Left lung (tissue), 10 donors: ENCODE measurements around the gene STARD3NL. TPM values are rescaled to one million over a fixed set of nuclear protein-coding genes. Genes with fewer than 3 reads are reported as not detected.

Experiments
- ATAC-seq: fragments of 200-7000 bp; cut with Tn5 transposase; one replicate; pipeline ENCODE4 v1.9.1; 2020; ENCODE audit warnings: moderate library complexity
- DNase-seq, 4 donors: peaks; one replicate each; pipeline ENCODE4 v3.0.0-alpha.2; 2013 to 2020
- H3K27ac ChIP-seq, 2 donors: fragments of 200-600 bp; sonication (generic) in 1 of 2; one replicate each; pipeline versions ENCODE4 v1.5.0 to v1.8.0; 2020 to 2021
- H3K27me3 ChIP-seq, 2 donors: fragments of 200-600 bp; sonication (generic) in 1 of 2; one replicate each; pipeline versions ENCODE4 v1.5.0 to v1.8.0; 2020 to 2021
- H3K36me3 ChIP-seq, 2 donors: fragments of 200-600 bp; sonication (generic) in 1 of 2; one replicate each; pipeline versions ENCODE4 v1.5.0 to v1.8.0; 2020 to 2021
- H3K4me1 ChIP-seq, 2 donors: fragments of 200-600 bp; one replicate each; pipeline ENCODE4 v1.8.0; 2021
- H3K4me3 ChIP-seq, 2 donors: fragments of 200-600 bp; sonication (generic) in 1 of 2; one replicate each; pipeline versions ENCODE4 v1.5.0 to v1.8.0; 2020 to 2021; ENCODE audit warnings: mild to moderate bottlenecking in 1 of 2
- H3K9me3 ChIP-seq, 2 donors: fragments of 200-600 bp; sonication (generic) in 1 of 2; one replicate each; pipeline versions ENCODE4 v1.5.0 to v1.8.0; 2020 to 2021
- CTCF ChIP-seq, 2 donors: fragments of 200-600 bp; sonication (generic) in 1 of 2; IDR thresholded peaks; one replicate each; pipeline versions ENCODE4 v1.5.0 to v1.8.0; 2021; ENCODE audit warnings: antibody characterized with exemption in 2 of 2
- intact Hi-C, 2 donors: fragments of 100-400 bp; cut with DNase I; formaldehyde crosslinking; loops; one replicate each; pipeline versions ENCODE4 v1.11.2 to v1.14.2; 2022
- polyA plus RNA-seq, 6 donors: library from polyadenylated mRNA; unstranded; fragments of 120-200 nt; gene quantifications; one replicate each; pipeline ENCODE4 v1.2.1, GENCODE V29; 2013; ENCODE audit not compliant: insufficient read length in 6 of 6
- total RNA-seq, 2 donors: library from RNA; stranded (reverse); fragmentation: NEBNext Ultra II Directional; extraction: Animal tissue kit (Norgen Biotek cat#: 25700); gene quantifications; one replicate each; pipeline ENCODE4 v1.2.1, GENCODE V29; 2021
- donor health status: DM: no; HTN: yes; CAD: no.
- donor health status: DM: no; HTN: no; CAD: no.

The STARD3NL gene
- total and polyA plus RNA-seq, 8 donors = 52.6 to 63.9 (median 56.3) TPM

- intact Hi-C loops = no loop called here
- H3K27ac ChIP-seq = no peak overlapping the region
- no peak for DNase-seq
- ATAC-seq = no peak
- peaks cover 0 to 4% of the 10 kb centered on the region in 2 donors for H3K9me3 ChIP-seq
- peaks cover 0 to 14% of the 10 kb centered on the region in 2 donors for H3K4me1 ChIP-seq
- H3K27me3 ChIP-seq = no peaks in the 10 kb centered on the region
- no peak for TF ChIP-seq CTCF (IDR thresholded peaks at IDR 0.05)
- H3K36me3 ChIP-seq = no peaks in the 10 kb centered on the region
- no peak overlapping the region for H3K4me3 ChIP-seq
Observed at GRCh38 chr7:38187794-38188440, 9.9 kb downstream of the STARD3NL start.

- Histone ChIP-seq H3K9me3 (peaks cover 0 to 4% of the 10 kb centered on the region in 2 donors), H3K4me1 (peaks cover 0 to 14% of the 10 kb centered on the region in 2 donors), H3K27ac (no peak overlapping the region), H3K4me3 (no peak overlapping the region), H3K36me3 (no peaks in the 10 kb centered on the region), H3K27me3 (no peaks in the 10 kb centered on the region)
- intact Hi-C loops = no loop called here
- no peak for DNase-seq
- no peak for TF ChIP-seq CTCF (IDR thresholded peaks at IDR 0.05)
- ATAC-seq = no peak
Observed at GRCh38 chr7:38189231-38189938, 11.3 kb downstream of the STARD3NL start.

- H3K27ac ChIP-seq = no peak overlapping the region
- H3K27me3 ChIP-seq = no peaks in the 10 kb centered on the region
- H3K4me3 ChIP-seq = no peak overlapping the region
- ATAC-seq = no peak
- peaks cover 0 to 14% of the 10 kb centered on the region in 2 donors for H3K4me1 ChIP-seq
- DNase-seq = no peak
- intact Hi-C loops = no loop called here
- no peaks in the 10 kb centered on the region for H3K36me3 ChIP-seq
- peaks cover 0 to 4% of the 10 kb centered on the region in 2 donors for H3K9me3 ChIP-seq
- no peak for TF ChIP-seq CTCF (IDR thresholded peaks at IDR 0.05)
Observed at GRCh38 chr7:38190011-38190410, 12.0 kb downstream of the STARD3NL start.

GRCh38 chr7:38191791-38192190 lies 13.7 kb downstream of the STARD3NL start:
- DNase-seq (no peak), ATAC-seq (no peak)
- Histone ChIP-seq H3K27ac (no peak overlapping the region), H3K27me3 (no peaks in the 10 kb centered on the region), H3K9me3 (peaks cover 0 to 4% of the 10 kb centered on the region in 2 donors), H3K36me3 (no peaks in the 10 kb centered on the region), H3K4me3 (no peak overlapping the region), H3K4me1 (peaks cover 3 to 20% of the 10 kb centered on the region in 2 donors)
- intact Hi-C loops = no loop called here
- TF ChIP-seq CTCF (IDR thresholded peaks at IDR 0.05) = no peak

- ATAC-seq (peak; percentile 83), DNase-seq (no peak)
- Histone ChIP-seq H3K27me3 (no peaks in the 10 kb centered on the region), H3K4me1 (peaks cover 9 to 23% of the 10 kb centered on the region in 2 donors), H3K36me3 (no peaks in the 10 kb centered on the region), H3K9me3 (peaks cover 0 to 4% of the 10 kb centered on the region in 2 donors), H3K27ac (no peak overlapping the region), H3K4me3 (no peak overlapping the region)
- TF ChIP-seq CTCF (IDR thresholded peaks at IDR 0.05) = no peak
- intact Hi-C loops = no loop called here
Observed at GRCh38 chr7:38192327-38192726, 14.3 kb downstream of the STARD3NL start.
